Fibroblast of mammary gland (primary cell): ENCODE data around the gene FXYD3.

Source experiments
- DNase-seq: peaks from one replicate; pipeline ENCODE4 v3.0.0-alpha.2; 2010; ENCODE audit warnings: low read depth
- H3K4me3 ChIP-seq: 2 replicates; pipeline ENCODE4 v1.5.1; 2011; ENCODE audit warnings: low read depth, mild to moderate bottlenecking, low read length, moderate library complexity; ENCODE audit not compliant: control insufficient read depth
- TF ChIP-seq, protein P1 (sequence below): conservative IDR thresholded peaks from 2 replicates; pipeline ENCODE4 v1.5.1; 2011; ENCODE audit warnings: low read depth, low read length, inconsistent platforms; ENCODE audit not compliant: control insufficient read depth, insufficient read depth

FXYD3 gene

GRCh38 chr19:35093430-35093829 lies 22.2 kb upstream of the FXYD3 start:
- no peak for DNase-seq
- no peak overlapping the region for H3K4me3 ChIP-seq
- TF ChIP-seq, protein P1, sequence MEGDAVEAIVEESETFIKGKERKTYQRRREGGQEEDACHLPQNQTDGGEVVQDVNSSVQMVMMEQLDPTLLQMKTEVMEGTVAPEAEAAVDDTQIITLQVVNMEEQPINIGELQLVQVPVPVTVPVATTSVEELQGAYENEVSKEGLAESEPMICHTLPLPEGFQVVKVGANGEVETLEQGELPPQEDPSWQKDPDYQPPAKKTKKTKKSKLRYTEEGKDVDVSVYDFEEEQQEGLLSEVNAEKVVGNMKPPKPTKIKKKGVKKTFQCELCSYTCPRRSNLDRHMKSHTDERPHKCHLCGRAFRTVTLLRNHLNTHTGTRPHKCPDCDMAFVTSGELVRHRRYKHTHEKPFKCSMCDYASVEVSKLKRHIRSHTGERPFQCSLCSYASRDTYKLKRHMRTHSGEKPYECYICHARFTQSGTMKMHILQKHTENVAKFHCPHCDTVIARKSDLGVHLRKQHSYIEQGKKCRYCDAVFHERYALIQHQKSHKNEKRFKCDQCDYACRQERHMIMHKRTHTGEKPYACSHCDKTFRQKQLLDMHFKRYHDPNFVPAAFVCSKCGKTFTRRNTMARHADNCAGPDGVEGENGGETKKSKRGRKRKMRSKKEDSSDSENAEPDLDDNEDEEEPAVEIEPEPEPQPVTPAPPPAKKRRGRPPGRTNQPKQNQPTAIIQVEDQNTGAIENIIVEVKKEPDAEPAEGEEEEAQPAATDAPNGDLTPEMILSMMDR = no peak

GRCh38 chr19:35093941-35094647 lies 21.5 kb upstream of the FXYD3 start:
- H3K4me3 ChIP-seq = no peak overlapping the region
- DNase-seq = no peak
- TF ChIP-seq, protein P1 = no peak

DNA sequence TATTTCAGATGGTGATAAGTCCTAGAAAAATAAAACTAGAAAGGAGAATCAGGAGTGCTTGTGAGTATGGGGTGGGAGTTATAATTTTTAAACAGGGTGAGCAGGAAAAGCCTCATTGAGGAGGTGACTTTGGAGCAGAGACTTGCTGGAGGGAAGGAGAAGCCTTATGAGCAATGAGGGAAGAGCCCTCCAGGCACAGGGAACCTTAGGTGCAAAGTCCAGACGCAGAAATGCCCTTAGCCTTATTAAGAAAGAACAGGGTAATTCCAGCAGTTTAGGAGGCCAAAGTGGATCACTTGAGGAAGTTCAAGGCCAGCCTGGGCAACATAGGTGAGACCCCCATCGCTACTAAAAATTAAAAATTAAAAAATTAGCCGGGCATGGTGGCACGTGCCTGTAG lies 21.0 kb upstream of the FXYD3 start:
- DNase-seq = no peak
- TF ChIP-seq, protein P1 = no peak
- no peak overlapping the region for H3K4me3 ChIP-seq

DNA sequence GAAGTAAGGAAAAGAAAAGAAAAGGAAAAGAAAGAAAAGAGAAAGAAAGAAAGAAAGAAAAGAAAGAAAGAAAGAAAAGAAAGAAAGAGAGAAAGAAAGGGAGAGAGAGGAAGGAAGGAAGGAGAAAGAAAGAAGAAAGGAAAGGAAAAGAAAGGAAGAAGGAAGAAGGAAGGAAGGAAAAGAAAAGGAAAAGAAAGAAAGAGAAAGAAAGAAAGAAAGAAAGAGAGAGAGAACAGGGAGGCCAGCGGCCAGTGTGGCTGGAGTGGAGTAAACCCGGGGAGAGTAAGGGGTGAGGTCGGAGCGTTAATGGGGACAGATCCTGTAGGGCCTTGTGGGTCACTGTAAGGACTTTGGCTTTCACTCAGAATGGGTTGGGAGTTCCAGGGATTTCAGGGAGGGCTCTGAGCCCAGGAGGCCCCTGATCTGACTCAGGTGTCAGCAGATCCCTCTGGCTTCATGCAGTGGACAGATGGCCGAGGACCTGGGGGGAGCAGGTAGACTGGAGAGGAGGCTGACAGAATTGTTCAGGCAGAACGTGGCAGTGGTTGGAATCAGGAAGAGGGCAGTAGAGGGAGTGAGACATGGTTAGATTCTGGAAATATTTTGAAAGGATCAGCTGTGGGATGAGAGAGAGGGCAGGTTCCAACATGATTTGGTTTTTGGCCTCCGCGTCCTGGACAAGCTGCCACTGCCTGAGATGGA lies 19.8 kb upstream of the FXYD3 start:
- TF ChIP-seq, protein P1 = no peak
- no peak overlapping the region for H3K4me3 ChIP-seq
- no peak for DNase-seq

DNA sequence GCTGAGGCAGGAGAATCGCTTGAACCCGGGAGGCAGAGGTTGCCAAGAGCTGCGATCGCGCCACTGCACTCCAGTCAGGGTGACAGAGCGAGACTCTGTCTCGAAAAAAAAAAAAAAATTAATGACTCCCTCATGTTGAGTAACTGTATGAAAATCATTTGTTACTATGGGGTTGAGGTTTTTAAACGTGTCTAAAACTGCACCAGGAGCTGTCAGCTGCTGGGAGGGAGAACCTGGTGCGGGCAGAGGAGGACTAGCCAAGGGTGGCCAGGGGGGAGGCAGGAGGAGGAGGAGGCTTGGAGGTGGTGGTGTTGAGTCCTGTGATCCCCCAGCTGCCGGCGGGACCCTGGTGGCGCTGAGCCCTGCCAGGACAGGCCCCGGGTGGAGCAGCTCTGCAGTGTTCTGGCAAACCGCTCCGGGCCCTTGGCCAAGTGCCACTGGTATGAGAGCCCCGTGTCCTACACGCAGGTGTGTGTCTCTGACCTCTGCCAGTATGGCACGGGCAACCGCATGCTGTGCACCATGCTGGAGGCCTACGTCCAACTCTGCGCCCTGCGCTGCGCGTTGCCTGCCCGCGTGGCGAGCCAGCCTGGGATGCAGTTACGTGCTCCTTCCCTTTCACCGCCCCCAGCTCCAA lies 17.1 kb upstream of the FXYD3 start:
- H3K4me3 ChIP-seq = no peak overlapping the region
- DNase-seq = no peak
- TF ChIP-seq, protein P1 = no peak

- no peak overlapping the region for H3K4me3 ChIP-seq
- DNase-seq = no peak
- TF ChIP-seq, protein P1 = no peak
These were observed 16.3 kb upstream of the FXYD3 start for GRCh38 chr19:35099155-35099896.
